Stimulated activated CD4-positive, alpha-beta T cell treated with anti-CD3 and anti-CD28 coated beads, TNF-alpha, amount 100 ng/mL, for 48 hours (primary cell): ENCODE results near the gene ZKSCAN7.
"Not testable (repeated sequence)": the region's sequence is repeated elsewhere in the genome, so short reads cannot be mapped to it uniquely, and the experiment has no call there.

Source experiments
- DNase-seq, 3 donors: peaks; one replicate each; pipeline ENCODE4 v3.0.0-alpha.2; 2020; ENCODE audit warnings: low read depth in 3 of 3

The ZKSCAN7 gene

DNA sequence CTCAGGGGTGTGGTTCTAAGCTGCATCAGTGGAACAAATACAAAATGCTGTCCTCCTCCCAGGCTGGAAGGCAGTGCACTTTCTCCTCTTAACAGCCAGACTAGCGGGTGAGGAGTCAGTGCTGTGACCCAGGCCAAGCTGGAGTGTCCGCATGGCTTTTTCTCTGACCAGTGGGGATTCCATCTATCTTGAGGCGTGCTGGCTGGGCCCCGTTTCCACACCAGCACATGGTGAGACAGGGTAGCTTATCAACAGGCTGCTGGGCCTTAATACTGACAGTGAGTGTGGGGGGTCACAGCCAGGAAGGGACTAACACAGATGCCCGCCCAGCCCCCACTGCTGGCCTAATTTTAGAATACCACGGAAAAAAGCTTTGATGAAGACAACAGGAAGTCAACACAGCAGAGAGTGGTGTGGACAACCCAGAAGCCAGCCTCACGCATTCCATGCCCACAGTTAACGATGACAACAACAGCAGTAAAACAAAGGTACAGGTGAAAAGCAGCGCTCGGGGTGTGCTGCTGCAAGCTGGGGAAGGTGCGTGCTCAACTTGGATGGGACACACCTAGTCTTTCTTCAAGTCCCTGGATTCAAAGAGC lies 22.5 kb downstream of the ZKSCAN7 start:
- DNase-seq = not testable (repeated sequence)

DNA sequence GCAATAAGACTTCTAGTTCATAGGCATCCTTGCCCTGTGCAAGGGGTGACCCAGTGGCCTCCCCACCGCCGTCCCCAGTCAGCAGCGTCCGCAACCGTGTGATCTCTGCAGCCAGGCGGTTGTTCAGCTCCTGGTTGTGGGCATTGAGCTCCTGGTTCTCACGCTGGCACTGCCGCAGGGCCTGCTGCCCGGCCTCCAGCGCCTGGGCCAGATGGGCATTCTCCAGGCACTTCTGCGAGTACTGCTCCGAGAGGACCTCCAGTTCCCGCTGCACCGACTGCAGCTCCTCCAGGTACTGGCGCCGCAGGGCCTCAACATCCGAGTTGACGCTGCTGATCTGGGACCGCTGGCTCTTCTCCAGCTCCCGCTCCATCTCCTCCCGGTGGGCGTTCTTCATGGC lies 23.3 kb downstream of the ZKSCAN7 start:
- not testable (repeated sequence) for DNase-seq

- not testable (repeated sequence) for DNase-seq
These were observed 24.0 kb downstream of the ZKSCAN7 start for GRCh38 chr3:44578924-44579515.

DNA sequence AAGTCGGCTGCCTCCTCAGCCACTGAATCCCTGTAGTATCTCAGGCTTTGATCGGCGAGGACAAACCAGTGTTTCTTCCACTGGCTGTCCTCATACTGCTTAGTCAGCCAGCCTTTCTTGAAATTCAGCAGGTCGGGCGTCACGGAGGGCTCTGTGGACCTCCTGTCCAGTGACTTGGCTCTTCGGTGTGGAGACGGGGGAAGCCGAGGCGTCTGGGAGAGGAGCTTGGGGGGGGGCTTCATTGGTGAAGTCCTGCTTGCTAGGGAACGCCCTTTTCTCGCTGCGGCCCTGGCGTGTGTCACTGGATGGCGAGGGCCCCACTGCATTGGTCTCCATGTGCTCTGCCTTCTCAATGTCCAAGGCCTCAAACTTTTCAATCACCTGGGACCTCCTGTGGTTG lies 24.8 kb downstream of the ZKSCAN7 start:
- not testable (repeated sequence) for DNase-seq

- DNase-seq = not testable (repeated sequence)
These were observed 26.0 kb downstream of the ZKSCAN7 start for GRCh38 chr3:44580971-44581370.

GRCh38 chr3:44584646-44585501 lies 29.9 kb downstream of the ZKSCAN7 start, which contains the start of gene ZNF660:
ZNF660 (plus strand) TSS chr3:44584964; CDS start chr3:44594194, 9,230 bp downstream.
- DNase-seq = no peak

GRCh38 chr3:44596621-44597020 lies 41.6 kb downstream of the ZKSCAN7 start:
- no peak for DNase-seq

DNA sequence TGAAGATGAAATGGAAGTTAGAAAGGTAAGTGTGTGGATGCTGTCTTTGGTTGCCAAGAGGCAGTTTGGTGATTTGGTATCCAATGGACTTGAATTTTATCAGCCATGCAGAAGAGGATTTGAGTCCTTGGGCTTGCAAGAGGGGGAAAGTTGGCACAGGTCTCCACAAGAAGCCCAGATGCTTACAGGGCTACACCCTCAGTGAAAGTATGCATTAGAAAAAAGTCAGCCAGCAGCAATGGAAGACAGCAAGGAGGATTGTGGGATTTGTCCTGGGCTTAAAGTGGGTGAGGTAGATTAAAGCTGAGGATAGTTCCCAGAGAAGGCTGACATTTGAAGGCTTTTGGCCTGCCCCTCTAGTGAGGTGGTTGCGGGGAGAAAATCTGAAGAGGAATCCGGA lies 46.8 kb downstream of the ZKSCAN7 start:
- DNase-seq = no peak

DNA sequence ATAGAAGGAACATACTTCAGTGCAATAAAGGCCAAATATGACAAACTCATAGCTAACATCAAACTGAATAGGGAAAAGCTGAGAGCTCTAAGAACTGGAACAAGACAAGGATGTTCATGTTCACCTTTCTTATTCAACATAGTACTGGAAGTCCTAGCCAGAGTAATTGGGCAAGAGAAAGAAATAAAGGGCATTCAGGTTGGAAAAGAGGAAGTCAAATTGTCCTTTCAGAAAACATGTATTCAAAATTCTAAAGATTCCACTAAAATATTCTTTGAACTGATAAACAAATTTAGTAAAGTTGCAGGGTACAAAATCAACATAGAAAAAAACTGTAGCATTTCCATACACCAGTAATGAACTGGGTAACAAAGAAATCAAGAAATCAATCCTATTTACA lies 57.7 kb downstream of the ZKSCAN7 start:
- no peak for DNase-seq
